Measurements from ENCODE around the gene MCUB.

DNA sequence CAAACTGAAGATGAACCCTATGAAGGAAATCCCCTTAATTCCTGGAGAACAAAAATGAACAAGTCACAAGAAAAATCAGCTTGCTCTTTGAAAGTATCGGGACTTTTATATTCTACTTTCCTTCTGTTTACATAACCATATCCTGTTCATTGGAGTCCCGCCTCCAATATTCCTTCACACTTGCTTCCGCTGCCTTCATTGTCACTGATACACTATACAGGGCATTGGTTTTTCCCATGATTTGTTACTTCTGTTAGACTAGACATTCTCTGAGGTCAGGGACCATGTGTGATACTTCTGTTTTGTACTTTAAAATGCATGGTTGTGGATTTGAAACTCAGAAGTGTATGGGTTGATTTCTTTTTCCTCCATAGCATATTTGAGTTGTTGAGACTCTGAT is 18.8 kb downstream of the MCUB start:
- TF ChIP-seq, protein P1, sequence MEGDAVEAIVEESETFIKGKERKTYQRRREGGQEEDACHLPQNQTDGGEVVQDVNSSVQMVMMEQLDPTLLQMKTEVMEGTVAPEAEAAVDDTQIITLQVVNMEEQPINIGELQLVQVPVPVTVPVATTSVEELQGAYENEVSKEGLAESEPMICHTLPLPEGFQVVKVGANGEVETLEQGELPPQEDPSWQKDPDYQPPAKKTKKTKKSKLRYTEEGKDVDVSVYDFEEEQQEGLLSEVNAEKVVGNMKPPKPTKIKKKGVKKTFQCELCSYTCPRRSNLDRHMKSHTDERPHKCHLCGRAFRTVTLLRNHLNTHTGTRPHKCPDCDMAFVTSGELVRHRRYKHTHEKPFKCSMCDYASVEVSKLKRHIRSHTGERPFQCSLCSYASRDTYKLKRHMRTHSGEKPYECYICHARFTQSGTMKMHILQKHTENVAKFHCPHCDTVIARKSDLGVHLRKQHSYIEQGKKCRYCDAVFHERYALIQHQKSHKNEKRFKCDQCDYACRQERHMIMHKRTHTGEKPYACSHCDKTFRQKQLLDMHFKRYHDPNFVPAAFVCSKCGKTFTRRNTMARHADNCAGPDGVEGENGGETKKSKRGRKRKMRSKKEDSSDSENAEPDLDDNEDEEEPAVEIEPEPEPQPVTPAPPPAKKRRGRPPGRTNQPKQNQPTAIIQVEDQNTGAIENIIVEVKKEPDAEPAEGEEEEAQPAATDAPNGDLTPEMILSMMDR (IDR thresholded peaks at IDR 0.05; ENCODE audit: insufficient read depth, low read length, poor library complexity, severe bottlenecking), result no peak
- no peak for TF ChIP-seq EZH2phosphoT487 (conservative IDR thresholded peaks at IDR 0.05; ENCODE audit: low read length)

Data from SU-DHL-6 (cell line).